Stimulated activated CD4-positive, alpha-beta T cell treated with anti-CD3 and anti-CD28 coated beads, Interleukin-15, amount 100 ng/mL, for 1 hour (primary cell): Measurements from ENCODE around the gene CECR2.

Experiments used
- DNase-seq, 2 donors: peaks; one replicate each; pipeline ENCODE4 v3.0.0-alpha.2; 2020; ENCODE audit warnings: low read depth in 1 of 2, low spot score in 1 of 2

Gene CECR2

GRCh38 chr22:17366830-17367229 is 2.4 kb upstream of the CECR2 start:
- no peak for DNase-seq

DNA sequence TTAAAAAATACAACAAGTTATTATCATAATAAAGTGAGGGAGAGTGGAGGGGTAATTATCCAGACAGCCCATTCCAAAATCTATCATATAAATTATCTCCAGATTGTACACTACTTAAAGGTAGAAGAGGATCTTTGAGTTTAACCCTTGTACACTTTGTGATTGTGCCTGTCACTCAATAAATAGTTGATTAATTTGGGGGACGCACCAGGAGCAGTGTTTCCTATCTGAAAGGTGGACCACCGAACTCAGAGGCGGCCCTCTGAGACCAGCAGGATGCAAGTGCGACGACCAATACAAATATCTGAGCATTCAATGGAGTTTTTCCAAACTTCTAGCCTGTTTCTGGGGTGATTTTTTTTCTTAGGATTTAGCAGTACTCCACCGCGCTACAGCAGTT is 1.1 kb upstream of the CECR2 start:
- DNase-seq, result no peak

DNA sequence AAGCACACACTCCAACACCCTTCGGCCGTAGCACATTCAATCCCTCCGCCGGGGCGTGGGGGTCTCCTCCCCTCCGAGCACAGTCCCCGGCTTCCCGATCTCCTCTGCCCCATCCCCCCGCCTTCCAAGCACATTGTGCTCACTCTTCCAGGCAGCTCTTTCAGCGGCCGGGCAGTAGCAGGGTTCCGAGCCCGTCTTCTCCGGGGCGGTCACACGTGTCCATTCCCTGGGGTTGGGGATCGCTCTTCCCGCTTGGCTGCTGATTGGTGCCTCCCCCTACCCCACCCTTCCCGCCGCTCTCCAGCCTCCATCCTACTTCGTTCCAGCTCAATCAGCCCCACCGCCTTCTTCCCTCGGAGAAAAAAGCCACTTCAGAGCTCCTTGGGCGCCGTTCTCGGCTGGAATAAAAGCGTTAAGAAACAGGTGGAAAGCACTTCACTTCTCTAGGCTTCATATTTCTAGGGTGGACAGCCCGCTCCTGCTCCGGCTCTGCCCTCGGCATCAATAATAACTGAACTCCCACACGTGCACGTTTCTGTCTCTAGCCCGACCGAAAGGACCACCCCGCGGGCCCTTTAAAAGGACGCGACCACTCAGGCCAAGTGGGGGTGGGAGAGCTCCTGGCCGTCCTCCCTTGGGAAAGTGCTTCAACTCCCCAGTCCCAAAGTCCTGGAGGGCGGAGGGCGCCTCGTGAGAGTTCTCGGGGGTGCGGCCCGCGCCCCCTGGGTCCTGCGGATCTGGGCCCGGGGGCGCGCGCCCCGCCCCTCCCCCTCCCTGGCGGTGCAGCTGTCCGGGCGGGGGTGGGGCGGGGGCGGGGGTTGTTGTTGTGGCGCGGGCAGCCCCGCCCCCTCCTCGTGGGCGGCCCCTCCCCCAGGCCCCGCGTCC is 464 bp upstream of the CECR2 start:
- DNase-seq, result no peak

- DNase-seq, result no peak
Measured at GRCh38 chr22:17370026-17370765, 936 bp downstream of the CECR2 start.

DNA sequence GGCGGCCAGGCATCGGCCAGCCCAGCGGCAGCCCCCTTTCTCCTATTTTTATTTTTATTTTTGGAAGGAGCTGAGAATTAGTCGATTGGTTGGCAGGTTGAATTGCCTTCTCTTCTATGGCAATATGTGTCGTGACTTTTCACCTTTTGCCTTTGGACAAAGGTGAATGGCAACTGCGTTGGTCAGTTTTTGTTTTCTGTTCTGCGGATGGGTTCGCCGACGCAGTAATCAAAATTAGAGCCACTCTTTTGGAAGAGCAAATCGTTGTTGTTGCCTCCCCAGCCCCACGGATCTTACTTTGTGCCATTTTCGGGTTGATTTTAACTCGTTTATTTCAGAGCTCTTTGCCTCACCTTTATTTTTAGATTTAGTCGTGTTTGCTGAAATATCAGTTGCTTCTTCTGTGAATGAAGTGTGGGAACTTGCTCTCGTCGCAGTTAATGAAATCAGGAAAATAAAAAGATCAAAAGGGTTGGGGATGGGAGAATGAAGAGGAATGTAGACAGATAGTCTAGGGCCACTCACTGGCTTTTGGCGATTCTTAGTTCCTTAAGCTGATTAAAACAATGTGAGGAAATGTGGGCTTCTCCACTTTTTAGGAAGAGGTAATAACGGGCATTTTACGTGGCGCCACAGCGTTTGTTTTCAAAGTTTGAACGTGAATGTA is 1.6 kb downstream of the CECR2 start:
- DNase-seq, result no peak

DNA sequence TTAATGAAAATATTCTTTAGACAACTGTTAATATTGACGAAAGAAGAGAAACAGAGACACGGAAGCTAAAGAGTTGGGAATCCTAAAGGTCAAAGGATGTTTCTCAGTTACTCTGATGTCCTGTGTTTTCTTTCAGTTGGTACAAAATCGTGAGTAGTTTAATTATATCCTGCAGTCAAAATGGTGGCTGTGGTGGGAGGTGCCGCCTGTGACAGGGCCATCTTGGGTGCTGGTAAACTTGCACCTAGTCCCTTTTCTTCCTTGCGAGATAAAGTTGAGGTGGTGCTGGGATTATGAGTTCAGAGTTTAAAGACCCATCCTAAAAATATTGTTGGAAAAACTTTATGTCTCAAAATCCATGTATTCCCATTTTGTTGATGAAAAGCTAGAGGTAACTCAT is 2.2 kb downstream of the CECR2 start:
- no peak for DNase-seq

- no peak for DNase-seq
Measured at GRCh38 chr22:17373855-17374254, 4.6 kb downstream of the CECR2 start.

DNA sequence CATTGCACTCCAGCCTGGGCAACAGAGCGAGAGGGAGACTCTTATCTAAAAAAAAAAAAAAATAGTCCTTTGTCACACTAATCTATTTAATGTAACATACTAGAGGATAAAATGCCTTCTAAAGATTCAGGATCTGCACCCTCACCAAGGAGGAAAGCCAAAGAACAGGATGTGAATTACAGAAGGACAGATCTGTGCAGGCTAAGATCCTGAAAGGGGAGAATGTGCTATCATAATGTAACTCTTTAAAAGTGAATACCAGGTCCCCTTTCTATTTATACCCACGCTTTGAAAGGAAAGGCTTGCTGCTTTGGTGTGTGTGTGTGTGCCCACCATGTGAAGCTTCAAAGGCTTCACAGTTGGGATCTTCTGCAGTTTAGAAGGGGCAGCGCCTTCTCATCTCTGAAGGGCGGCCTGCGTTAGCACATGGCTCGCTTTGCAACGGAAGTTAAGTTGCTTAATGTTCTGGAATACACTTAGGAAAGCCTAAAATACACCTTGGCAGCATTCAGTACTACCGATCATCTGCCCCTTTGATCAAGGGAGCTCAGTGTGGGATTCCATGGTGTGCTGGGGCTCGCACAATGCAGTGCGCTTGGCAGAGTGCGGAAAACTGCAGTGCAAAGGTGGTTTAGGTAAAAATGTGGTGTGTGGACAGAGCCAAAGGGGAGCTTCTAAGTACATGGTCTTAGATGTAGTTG is 6.8 kb downstream of the CECR2 start:
- DNase-seq, result no peak

GRCh38 chr22:17376950-17377349 is 7.7 kb downstream of the CECR2 start:
- no peak for DNase-seq

DNA sequence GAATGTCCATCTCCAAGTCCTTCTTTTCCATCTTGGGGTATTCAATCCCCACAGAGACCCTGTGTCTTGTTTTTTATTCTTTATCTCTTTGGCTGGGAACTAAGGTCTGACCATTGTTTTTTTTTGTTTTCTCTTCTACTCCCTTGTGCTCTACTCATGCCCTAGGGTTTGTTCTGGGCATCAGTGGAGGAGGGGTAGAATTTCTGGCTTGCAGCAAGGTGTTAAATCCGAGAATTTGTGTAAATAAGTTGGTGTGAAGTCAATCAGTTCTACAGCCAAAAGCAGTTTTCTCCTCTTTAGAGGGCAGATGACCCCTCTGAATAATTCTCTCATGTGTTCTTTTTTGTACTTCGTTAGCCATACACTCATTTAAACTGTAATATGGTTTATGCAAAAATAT is 10.7 kb downstream of the CECR2 start:
- DNase-seq, result no peak

- DNase-seq, result no peak
Measured at GRCh38 chr22:17380359-17381087, 11.3 kb downstream of the CECR2 start.

GRCh38 chr22:17381192-17381913 is 12.1 kb downstream of the CECR2 start:
- DNase-seq, result no peak

DNA sequence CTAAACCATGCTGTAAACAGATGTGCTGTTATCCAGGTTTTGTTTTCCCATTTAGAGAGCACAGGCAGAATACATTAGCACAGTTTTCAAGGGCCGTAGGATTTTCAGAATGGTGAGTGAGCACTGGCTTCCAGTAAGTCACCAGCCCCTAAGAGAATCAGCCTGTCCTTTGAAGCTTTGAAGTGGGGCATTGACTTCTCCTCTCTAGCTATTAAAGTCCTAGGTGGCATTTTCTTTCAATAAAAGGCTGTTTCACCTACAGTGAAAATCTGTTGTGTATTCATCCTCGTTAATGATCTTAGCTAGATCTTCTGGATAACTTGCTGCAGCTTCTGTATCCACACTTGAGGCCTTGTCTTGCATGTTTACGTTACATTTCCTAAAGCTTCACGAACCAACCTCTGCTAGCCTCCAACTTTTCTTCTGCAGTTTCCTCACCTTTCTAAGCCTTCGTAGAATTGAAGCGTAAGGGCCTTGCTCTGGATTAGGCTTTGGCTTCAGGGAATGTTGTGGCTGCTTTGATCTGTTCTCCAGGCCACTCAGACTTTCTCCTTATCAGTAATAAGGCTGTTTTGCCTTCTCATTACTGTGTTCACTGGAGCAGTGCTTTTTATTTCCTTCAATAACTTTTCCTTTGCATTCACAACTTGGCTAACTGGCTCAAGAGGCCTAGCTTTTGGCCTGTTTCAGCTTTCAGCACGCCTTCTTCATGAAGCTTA is 15.5 kb downstream of the CECR2 start:
- DNase-seq, result no peak

DNA sequence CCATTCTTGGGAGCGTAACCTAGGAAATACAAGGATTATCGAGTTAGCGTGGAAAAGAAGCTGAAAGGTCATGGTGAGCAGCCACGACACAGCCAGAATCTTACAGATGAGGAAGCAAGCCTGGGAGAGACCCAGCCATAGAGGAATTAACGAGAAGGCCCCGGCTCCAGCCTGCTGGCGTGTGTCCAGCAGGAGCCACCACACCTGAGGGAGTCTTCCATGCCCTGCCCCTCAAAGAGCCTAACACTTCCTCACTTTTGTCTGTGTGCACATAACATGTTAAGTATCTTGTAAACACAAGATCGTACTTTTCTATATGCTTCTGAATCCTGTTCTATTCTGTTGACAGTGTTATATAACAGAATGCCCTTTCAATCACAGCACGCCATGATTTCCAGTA is 18.1 kb downstream of the CECR2 start:
- no peak for DNase-seq

GRCh38 chr22:17388235-17388634 is 19.0 kb downstream of the CECR2 start:
- no peak for DNase-seq

- DNase-seq, result no peak
Measured at GRCh38 chr22:17390087-17390486, 20.8 kb downstream of the CECR2 start.

- DNase-seq, result no peak
Measured at GRCh38 chr22:17396516-17396915, 27.3 kb downstream of the CECR2 start.

DNA sequence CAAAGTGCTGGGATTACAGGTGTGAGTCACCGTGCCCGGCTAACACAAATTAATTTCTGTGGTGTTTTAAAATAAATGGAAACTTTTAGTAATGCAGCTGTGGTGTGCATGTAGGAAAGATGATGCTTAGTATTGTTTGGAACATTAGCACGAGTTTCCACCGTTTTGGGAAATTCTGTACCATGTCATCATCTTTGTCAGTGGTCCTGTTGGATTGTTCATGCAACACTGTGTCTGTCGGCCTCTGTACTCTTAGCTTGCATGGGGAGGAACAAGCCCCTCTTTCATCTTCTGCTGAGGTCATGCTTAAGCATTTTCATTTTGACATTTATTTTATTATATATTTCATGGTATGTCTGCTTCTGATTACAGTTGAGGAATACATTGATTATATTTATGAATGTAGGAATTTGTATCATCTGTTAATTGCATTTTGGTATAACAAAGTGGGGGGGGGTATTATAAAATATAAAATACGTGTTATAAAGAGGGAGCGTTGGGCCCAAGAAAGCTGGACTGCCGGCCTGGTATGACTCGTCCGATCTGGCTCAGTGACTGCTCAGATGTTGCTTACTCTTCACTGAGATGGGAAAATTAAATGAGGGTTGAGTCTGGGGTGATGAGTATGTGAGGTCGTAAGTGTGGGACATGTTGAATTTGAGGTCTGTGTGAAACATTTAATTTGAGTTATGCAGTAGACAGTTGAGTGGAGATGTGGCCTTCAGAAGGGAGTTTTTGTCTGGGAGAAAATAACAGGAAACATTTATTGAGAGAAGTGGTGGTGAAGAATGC is 28.7 kb downstream of the CECR2 start:
- DNase-seq, result no peak

GRCh38 chr22:17400305-17400704 is 31.0 kb downstream of the CECR2 start:
- no peak for DNase-seq
